GM10248 (cell line): Measurements from ENCODE around the gene UTY.

ENCODE experiments used
- CTCF ChIA-PET: fragments of 300-600 bp; sonication (Branson Sonifier 250); formaldehyde crosslinking; extraction: SDS; loops from one replicate; lab custom pipeline; 2021; ENCODE audit warnings: antibody characterized with exemption; lab: Yijun Ruan, JAX
- POLR2A ChIA-PET: fragments of 350-650 bp; sonication (Branson Sonifier 250); formaldehyde crosslinking; extraction: SDS; loops from one replicate; lab custom pipeline; 2020; ENCODE audit warnings: antibody characterized with exemption; lab: Yijun Ruan, JAX
- DNase-seq: peaks from one replicate; pipeline ENCODE4 v3.0.0; 2012; ENCODE audit errors: extremely low spot score
- CTCF ChIP-seq: IDR thresholded peaks from 2 replicates; pipeline ENCODE4 v1.5.1; 2012; ENCODE audit warnings: mild to moderate bottlenecking, low read depth; ENCODE audit errors: extremely low read depth, missing control alignments, control extremely low read depth

Gene UTY

GRCh38 chrY:13347106-13347505 lies 132.7 kb downstream of the UTY start:
- POLR2A ChIA-PET, result no interaction called here
- no peak for DNase-seq
- TF ChIP-seq CTCF, result no peak
- CTCF ChIA-PET, result no interaction called here

DNA sequence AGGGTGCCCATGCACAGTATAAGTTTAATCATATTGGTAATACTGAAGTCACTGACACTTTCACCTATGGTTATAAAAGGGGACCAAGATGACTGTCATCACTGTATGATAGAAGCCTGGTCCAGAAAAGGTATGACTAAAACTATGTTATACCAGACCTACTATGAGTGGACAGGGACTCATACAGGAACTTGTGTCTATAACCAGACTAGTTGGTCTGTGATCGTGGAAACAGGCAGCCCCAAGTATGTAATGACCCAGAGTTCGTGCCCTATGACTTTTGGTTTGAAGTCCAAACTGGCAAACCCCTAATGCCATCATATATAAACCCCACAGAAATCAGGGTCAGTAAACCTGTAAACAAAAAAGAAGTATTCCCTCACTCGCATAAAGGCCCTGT lies 134.3 kb downstream of the UTY start:
- TF ChIP-seq CTCF, result no peak
- ChIA-PET CTCF (no interaction called here), POLR2A (no interaction called here)
- no peak for DNase-seq

GRCh38 chrY:13343307-13343946 lies 136.4 kb downstream of the UTY start:
- POLR2A ChIA-PET, result no interaction called here
- TF ChIP-seq CTCF, result peak; percentile 34
- CTCF ChIA-PET, result interaction anchor here (0.8 to 3.5 kb wide), 21 partner anchors 9 to 516 kb away, joined by 3 to 17 read pairs (median 4); no protein-coding TSS in a partner anchor
- peak; percentile 3 for DNase-seq

- no peak for TF ChIP-seq CTCF
- DNase-seq, result no peak
- ChIA-PET POLR2A (no interaction called here), CTCF (no interaction called here)
These were observed 139.9 kb downstream of the UTY start for GRCh38 chrY:13339939-13340338.

DNA sequence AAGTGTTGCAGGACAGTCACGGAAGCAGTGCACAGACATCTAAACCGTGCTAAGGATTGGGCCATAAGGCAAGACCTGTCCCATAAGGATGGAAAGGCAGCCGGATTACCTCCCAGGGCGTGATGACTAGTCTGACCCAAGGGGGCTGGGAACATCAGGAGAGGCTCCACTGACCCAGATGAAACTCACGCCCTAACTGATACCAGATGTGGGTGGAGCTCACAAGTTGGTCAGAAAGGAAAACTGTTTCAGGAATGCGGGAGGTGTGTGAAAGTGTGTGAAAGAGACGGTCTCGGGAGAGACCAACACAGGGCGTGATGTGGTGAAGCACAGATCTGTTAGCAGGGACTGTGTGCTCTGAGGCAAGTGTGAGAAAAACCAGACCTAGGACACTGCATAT lies 140.5 kb downstream of the UTY start:
- no peak for DNase-seq
- ChIA-PET POLR2A (no interaction called here), CTCF (no interaction called here)
- TF ChIP-seq CTCF, result no peak

GRCh38 chrY:13338711-13339110 lies 141.1 kb downstream of the UTY start:
- POLR2A ChIA-PET, result no interaction called here
- no peak for TF ChIP-seq CTCF
- CTCF ChIA-PET, result no interaction called here
- no peak for DNase-seq
